ENCODE measurements around the gene SUPT3H. TPM values are rescaled to one million over a fixed set of nuclear protein-coding genes. Genes with fewer than 3 reads are reported as not detected.

The SUPT3H gene
- total RNA-seq, 1 donor from 2014 or later = 16.0 TPM

DNA sequence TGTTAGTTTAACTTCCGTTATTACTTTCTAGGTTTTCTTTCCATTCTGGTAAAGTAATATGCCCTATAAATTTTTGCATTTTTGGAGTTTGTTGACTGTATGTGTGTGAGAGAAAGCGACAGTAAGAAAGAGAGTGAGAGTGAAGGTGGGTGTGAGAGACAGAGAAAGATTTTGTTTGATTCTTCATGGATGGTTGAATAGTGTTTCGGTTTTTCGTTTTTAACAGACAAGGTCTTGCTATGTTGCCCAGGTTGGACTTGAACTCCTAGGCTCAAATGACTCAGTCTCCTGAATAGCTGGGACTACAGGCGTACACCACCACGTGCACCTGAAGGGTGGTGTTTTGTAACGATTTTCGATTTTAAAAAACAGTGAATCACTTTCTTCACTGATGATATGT lies 378.7 kb downstream of the SUPT3H start:
- Mint-ChIP-seq H3K36me3 (ENCODE audit: unreplicated experiment) (no peaks in the 10 kb centered on the region), H3K27ac (ENCODE audit: unreplicated experiment) (no peak overlapping the region)

DNA sequence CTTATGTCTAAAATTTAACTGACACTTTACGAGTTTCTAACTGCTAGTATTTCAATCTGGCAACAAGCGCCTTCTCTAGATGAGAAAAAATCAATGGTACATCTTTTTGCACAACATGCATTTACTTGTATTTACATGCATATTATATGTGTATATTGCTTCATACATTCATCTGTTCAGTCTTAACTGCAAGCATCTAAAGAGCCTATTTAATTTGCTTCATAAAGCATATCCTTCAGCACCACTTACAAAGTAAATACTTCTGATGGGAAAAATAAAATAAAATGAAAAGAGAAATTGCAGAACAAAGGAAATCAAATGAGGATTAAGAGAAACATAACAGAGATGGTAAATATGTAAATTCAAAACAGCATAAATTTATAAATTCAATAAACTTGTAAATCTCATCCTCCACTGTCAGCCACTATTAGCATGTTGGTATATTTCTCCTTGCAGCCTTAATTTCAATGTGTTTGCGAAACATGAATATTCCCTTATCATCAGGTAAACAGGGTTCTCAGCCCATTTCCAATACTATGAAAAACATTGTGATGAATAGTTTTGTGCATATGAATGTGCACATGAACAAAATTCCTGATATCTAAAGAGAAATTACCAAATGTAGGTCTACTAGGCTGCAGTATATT lies 382.1 kb downstream of the SUPT3H start:
- Mint-ChIP-seq H3K27ac (ENCODE audit: unreplicated experiment) (no peak overlapping the region), H3K27me3 (ENCODE audit: unreplicated experiment) (no peaks in the 10 kb centered on the region), H3K36me3 (ENCODE audit: unreplicated experiment) (no peaks in the 10 kb centered on the region), H3K4me3 (ENCODE audit: unreplicated experiment) (no peak overlapping the region), H3K4me1 (ENCODE audit: low read depth, unreplicated experiment) (no peaks in the 10 kb centered on the region), H3K9me3 (ENCODE audit: unreplicated experiment) (no peaks in the 10 kb centered on the region)
- DNase-seq = no peak
- no peak for TF ChIP-seq CTCF (IDR thresholded peaks at IDR 0.05; ENCODE audit: partially characterized antibody, unreplicated experiment)

More for the DNA sequence above, 378.7 kb downstream of the SUPT3H start:
- Mint-ChIP-seq H3K4me3 (ENCODE audit: unreplicated experiment) (no peak overlapping the region), H3K9me3 (ENCODE audit: unreplicated experiment) (no peaks in the 10 kb centered on the region), H3K4me1 (ENCODE audit: low read depth, unreplicated experiment) (no peaks in the 10 kb centered on the region), H3K27me3 (ENCODE audit: unreplicated experiment) (no peaks in the 10 kb centered on the region)
- TF ChIP-seq CTCF (IDR thresholded peaks at IDR 0.05; ENCODE audit: partially characterized antibody, unreplicated experiment) = no peak
- DNase-seq = no peak

DNA sequence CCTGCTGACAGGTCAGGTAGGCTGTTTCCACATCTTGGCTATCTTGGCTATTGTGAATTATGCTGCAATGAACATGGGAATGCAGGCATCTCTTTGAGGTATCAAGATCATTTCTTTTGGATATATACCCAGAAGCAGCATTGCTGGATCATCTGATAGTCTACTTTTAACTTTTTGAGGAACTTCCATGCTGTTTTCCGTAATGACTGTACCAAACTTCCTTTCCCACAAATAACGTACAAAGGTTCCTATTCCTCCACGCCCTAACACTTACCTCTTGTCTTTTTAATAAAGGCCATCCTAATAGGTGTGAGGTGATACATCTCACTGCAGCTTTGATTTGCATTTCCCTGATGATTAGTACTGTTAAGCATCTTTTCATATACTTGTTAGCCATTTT lies 388.3 kb downstream of the SUPT3H start:
- H3K36me3 Mint-ChIP-seq (ENCODE audit: unreplicated experiment) = no peaks in the 10 kb centered on the region
- H3K27ac Mint-ChIP-seq (ENCODE audit: unreplicated experiment) = no peak overlapping the region
- no peak for DNase-seq
- H3K4me1 Mint-ChIP-seq (ENCODE audit: low read depth, unreplicated experiment) = no peaks in the 10 kb centered on the region
- no peak for TF ChIP-seq CTCF (IDR thresholded peaks at IDR 0.05; ENCODE audit: partially characterized antibody, unreplicated experiment)
- no peak overlapping the region for H3K4me3 Mint-ChIP-seq (ENCODE audit: unreplicated experiment)
- H3K9me3 Mint-ChIP-seq (ENCODE audit: unreplicated experiment) = no peaks in the 10 kb centered on the region
- no peaks in the 10 kb centered on the region for H3K27me3 Mint-ChIP-seq (ENCODE audit: unreplicated experiment)

GRCh38 chr6:44985006-44985405 lies 392.7 kb downstream of the SUPT3H start:
- no peak for TF ChIP-seq CTCF (IDR thresholded peaks at IDR 0.05; ENCODE audit: partially characterized antibody, unreplicated experiment)
- no peaks in the 10 kb centered on the region for H3K4me1 Mint-ChIP-seq (ENCODE audit: low read depth, unreplicated experiment)
- no peaks in the 10 kb centered on the region for H3K36me3 Mint-ChIP-seq (ENCODE audit: unreplicated experiment)
- no peak for DNase-seq
- no peaks in the 10 kb centered on the region for H3K27me3 Mint-ChIP-seq (ENCODE audit: unreplicated experiment)
- H3K9me3 Mint-ChIP-seq (ENCODE audit: unreplicated experiment) = no peaks in the 10 kb centered on the region
- H3K27ac Mint-ChIP-seq (ENCODE audit: unreplicated experiment) = no peak overlapping the region
- H3K4me3 Mint-ChIP-seq (ENCODE audit: unreplicated experiment) = no peak overlapping the region

GRCh38 chr6:44983467-44984365 lies 394.0 kb downstream of the SUPT3H start:
- Mint-ChIP-seq H3K4me1 (ENCODE audit: low read depth, unreplicated experiment) (no peaks in the 10 kb centered on the region), H3K36me3 (ENCODE audit: unreplicated experiment) (no peaks in the 10 kb centered on the region), H3K4me3 (ENCODE audit: unreplicated experiment) (no peak overlapping the region), H3K27me3 (ENCODE audit: unreplicated experiment) (no peaks in the 10 kb centered on the region), H3K27ac (ENCODE audit: unreplicated experiment) (no peak overlapping the region), H3K9me3 (ENCODE audit: unreplicated experiment) (no peaks in the 10 kb centered on the region)
- no peak for DNase-seq
- TF ChIP-seq CTCF (IDR thresholded peaks at IDR 0.05; ENCODE audit: partially characterized antibody, unreplicated experiment) = no peak
